HepG2 (cell line): Measurements from ENCODE around the gene INO80E. TPM values are rescaled to one million over a fixed set of nuclear protein-coding genes. Genes with fewer than 3 reads are reported as not detected.
A peak's percentile ranks its signal among the peaks of the same experiment; 100 is the strongest.

ENCODE experiments used
- FOXA3 ChIP-seq: IDR thresholded peaks from 2 replicates; pipeline ENCODE4 v1.6.1; 2016; ENCODE audit warnings: missing genetic modification reagents, missing compliant biosample characterization
- HHEX ChIP-seq: IDR thresholded peaks from 2 replicates; pipeline ENCODE4 v1.6.1; 2016; ENCODE audit warnings: control low read depth
- HOMEZ ChIP-seq: IDR thresholded peaks from 2 replicates; pipeline ENCODE4 v1.6.1; 2016; ENCODE audit warnings: low read depth
- KAT8 ChIP-seq: IDR thresholded peaks from 2 replicates; pipeline ENCODE4 v1.6.1; 2016; ENCODE audit warnings: missing genetic modification reagents, missing compliant biosample characterization
- PATZ1 ChIP-seq: sonication (generic); formaldehyde crosslinking; IDR thresholded peaks from 2 replicates; pipeline ENCODE4 v1.4.0; 2020; ENCODE audit warnings: missing genetic modification reagents
- POLR2A ChIP-seq, 2 experiments: IDR thresholded peaks; 2 replicates each; pipeline ENCODE4 v1.6.1; 2011; ENCODE audit warnings: low read depth in 2 of 2, low read length in 2 of 2, mild to moderate bottlenecking in 1 of 2, moderate library complexity in 1 of 2; ENCODE audit not compliant: insufficient read depth in 1 of 2
- PTBP1 ChIP-seq: fragments of 200-400 bp; formaldehyde crosslinking; IDR thresholded peaks from 2 replicates; pipeline ENCODE4 v1.6.1; 2018; ENCODE audit warnings: low read length, low read depth; ENCODE audit not compliant: poor library complexity, severe bottlenecking
- RNF2 ChIP-seq: fragments of 450-650 bp; conservative IDR thresholded peaks from 2 replicates; pipeline ENCODE4 v1.6.1; 2016; ENCODE audit warnings: low read depth
- SMAD1 ChIP-seq: sonication (generic); formaldehyde crosslinking; IDR thresholded peaks from 2 replicates; pipeline ENCODE4 v1.4.0; 2020; ENCODE audit warnings: missing genetic modification reagents, low read depth, mild to moderate bottlenecking, borderline replicate concordance
- ZNF274 ChIP-seq: sonication (generic); formaldehyde crosslinking; IDR thresholded peaks from 2 replicates; pipeline ENCODE4 v1.5.1; 2020; ENCODE audit warnings: mild to moderate bottlenecking, missing genetic modification reagents
- ZNF547 ChIP-seq: sonication (generic); formaldehyde crosslinking; IDR thresholded peaks from 2 replicates; pipeline ENCODE4 v1.5.1; 2020; ENCODE audit warnings: mild to moderate bottlenecking, missing genetic modification reagents
- ZNF572 ChIP-seq: sonication (generic); formaldehyde crosslinking; IDR thresholded peaks from 2 replicates; pipeline ENCODE4 v1.5.1; 2020; ENCODE audit warnings: mild to moderate bottlenecking, missing genetic modification reagents
- ZSCAN9 ChIP-seq: IDR thresholded peaks from 2 replicates; pipeline ENCODE4 v1.6.1; 2016; ENCODE audit warnings: borderline replicate concordance
- polyA plus RNA-seq, 8 experiments: library from polyadenylated mRNA; depleted of rRNA in 3 of 8; stranded (reverse) in 7 of 8; unstranded in 1 of 8; fragments of >200 nt; fragmentation: Illumina TruSeq in 4 of 8; extraction: Trizol in 4 of 8; gene quantifications; 2 replicates each; pipeline versions ENCODE4 v1.2.1 to v1.2.3, GENCODE V29; 2011 to 2016; ENCODE audit warnings: low read depth in 4 of 8, missing spikeins in 1 of 8, mixed read lengths in 1 of 8; ENCODE audit not compliant: insufficient read depth in 1 of 8
- total RNA-seq, 5 experiments: library from RNA; depleted of rRNA; stranded (reverse); fragments of >200 nt; fragmentation: Illumina TruSeq; extraction: Trizol; gene quantifications; 2 replicates each; pipeline ENCODE4 v1.2.3, GENCODE V29; 2016; ENCODE audit warnings: low read depth in 1 of 5
- TF ChIP-seq, protein P1 (sequence below): sonication (generic); formaldehyde crosslinking; IDR thresholded peaks from 2 replicates; pipeline ENCODE4 v1.5.1; 2020; ENCODE audit warnings: mild to moderate bottlenecking, missing genetic modification reagents, moderate library complexity
- TF ChIP-seq, protein P2 (sequence below): sonication (generic); formaldehyde crosslinking; IDR thresholded peaks from 2 replicates; pipeline ENCODE4 v1.8.0; 2023; ENCODE audit warnings: mild to moderate bottlenecking, missing genetic modification reagents
- TF ChIP-seq, protein P3 (sequence below): sonication (generic); formaldehyde crosslinking; IDR thresholded peaks from 2 replicates; pipeline ENCODE4 v1.4.0; 2020; ENCODE audit warnings: missing genetic modification reagents

The INO80E gene
- total and polyA plus RNA-seq, 2 of the 13 experiments (the other 11 are each of a cell fraction or from before 2014, with no cell fraction given), result 25.8 to 45.6 TPM

- TF ChIP-seq SMAD1 (CRISPR knock-in tag) (peak; percentile 40; the same call in 1 of the 2 replicates), POLR2A (IDR thresholded peaks at IDR 0.05; ENCODE audit: insufficient read depth in 1 of 2, low read depth in 2 of 2, low read length in 2 of 2) (no peak), ZNF547 (CRISPR knock-in tag) (0 out of 2 replicates have a peak, but pooled peaks have one; percentile 40), ZNF572 (CRISPR knock-in tag) (0 out of 2 replicates have a peak, but pooled peaks have one; percentile 61), PTBP1 (no peak), PATZ1 (peak; percentile 73), FOXA3 (CRISPR knock-in tag) (no peak), KAT8 (peak; percentile 40; the same call in 1 of the 2 replicates), RNF2 (no peak), HOMEZ (0 out of 2 replicates have a peak, but pooled peaks have one; percentile 18), ZNF274 (CRISPR knock-in tag) (peak; percentile 85; the same call in 1 of the 2 replicates), HHEX (CRISPR knock-in tag) (no peak), ZSCAN9 (CRISPR knock-in tag) (0 out of 2 replicates have a peak, but pooled peaks have one; percentile 36)
- TF ChIP-seq, protein P1, sequence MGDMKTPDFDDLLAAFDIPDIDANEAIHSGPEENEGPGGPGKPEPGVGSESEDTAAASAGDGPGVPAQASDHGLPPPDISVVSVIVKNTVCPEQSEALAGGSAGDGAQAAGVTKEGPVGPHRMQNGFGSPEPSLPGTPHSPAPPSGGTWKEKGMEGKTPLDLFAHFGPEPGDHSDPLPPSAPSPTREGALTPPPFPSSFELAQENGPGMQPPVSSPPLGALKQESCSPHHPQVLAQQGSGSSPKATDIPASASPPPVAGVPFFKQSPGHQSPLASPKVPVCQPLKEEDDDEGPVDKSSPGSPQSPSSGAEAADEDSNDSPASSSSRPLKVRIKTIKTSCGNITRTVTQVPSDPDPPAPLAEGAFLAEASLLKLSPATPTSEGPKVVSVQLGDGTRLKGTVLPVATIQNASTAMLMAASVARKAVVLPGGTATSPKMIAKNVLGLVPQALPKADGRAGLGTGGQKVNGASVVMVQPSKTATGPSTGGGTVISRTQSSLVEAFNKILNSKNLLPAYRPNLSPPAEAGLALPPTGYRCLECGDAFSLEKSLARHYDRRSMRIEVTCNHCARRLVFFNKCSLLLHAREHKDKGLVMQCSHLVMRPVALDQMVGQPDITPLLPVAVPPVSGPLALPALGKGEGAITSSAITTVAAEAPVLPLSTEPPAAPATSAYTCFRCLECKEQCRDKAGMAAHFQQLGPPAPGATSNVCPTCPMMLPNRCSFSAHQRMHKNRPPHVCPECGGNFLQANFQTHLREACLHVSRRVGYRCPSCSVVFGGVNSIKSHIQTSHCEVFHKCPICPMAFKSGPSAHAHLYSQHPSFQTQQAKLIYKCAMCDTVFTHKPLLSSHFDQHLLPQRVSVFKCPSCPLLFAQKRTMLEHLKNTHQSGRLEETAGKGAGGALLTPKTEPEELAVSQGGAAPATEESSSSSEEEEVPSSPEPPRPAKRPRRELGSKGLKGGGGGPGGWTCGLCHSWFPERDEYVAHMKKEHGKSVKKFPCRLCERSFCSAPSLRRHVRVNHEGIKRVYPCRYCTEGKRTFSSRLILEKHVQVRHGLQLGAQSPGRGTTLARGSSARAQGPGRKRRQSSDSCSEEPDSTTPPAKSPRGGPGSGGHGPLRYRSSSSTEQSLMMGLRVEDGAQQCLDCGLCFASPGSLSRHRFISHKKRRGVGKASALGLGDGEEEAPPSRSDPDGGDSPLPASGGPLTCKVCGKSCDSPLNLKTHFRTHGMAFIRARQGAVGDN (CRISPR knock-in tag), result peak; percentile 73
- TF ChIP-seq, protein P2, sequence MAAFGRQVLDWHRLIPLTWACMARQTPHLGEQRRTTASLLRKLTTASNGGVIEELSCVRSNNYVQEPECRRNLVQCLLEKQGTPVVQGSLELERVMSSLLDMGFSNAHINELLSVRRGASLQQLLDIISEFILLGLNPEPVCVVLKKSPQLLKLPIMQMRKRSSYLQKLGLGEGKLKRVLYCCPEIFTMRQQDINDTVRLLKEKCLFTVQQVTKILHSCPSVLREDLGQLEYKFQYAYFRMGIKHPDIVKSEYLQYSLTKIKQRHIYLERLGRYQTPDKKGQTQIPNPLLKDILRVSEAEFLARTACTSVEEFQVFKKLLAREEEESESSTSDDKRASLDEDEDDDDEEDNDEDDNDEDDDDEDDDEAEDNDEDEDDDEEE (CRISPR knock-in tag), result peak; percentile 67; the same call in 1 of the 2 replicates
- TF ChIP-seq, protein P3, sequence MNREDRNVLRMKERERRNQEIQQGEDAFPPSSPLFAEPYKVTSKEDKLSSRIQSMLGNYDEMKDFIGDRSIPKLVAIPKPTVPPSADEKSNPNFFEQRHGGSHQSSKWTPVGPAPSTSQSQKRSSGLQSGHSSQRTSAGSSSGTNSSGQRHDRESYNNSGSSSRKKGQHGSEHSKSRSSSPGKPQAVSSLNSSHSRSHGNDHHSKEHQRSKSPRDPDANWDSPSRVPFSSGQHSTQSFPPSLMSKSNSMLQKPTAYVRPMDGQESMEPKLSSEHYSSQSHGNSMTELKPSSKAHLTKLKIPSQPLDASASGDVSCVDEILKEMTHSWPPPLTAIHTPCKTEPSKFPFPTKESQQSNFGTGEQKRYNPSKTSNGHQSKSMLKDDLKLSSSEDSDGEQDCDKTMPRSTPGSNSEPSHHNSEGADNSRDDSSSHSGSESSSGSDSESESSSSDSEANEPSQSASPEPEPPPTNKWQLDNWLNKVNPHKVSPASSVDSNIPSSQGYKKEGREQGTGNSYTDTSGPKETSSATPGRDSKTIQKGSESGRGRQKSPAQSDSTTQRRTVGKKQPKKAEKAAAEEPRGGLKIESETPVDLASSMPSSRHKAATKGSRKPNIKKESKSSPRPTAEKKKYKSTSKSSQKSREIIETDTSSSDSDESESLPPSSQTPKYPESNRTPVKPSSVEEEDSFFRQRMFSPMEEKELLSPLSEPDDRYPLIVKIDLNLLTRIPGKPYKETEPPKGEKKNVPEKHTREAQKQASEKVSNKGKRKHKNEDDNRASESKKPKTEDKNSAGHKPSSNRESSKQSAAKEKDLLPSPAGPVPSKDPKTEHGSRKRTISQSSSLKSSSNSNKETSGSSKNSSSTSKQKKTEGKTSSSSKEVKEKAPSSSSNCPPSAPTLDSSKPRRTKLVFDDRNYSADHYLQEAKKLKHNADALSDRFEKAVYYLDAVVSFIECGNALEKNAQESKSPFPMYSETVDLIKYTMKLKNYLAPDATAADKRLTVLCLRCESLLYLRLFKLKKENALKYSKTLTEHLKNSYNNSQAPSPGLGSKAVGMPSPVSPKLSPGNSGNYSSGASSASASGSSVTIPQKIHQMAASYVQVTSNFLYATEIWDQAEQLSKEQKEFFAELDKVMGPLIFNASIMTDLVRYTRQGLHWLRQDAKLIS, result no peak
Measured at GRCh38 chr16:30054959-30055553, 59.0 kb downstream of the INO80E start (continued).
